Inflammatory macrophage (primary cell): Measurements from ENCODE around the gene SCLT1.

Source experiments
- DNase-seq, 2 donors: peaks; one replicate each; pipeline ENCODE4 v3.0.0-alpha.2; 2020 to 2022

SCLT1 gene

DNA sequence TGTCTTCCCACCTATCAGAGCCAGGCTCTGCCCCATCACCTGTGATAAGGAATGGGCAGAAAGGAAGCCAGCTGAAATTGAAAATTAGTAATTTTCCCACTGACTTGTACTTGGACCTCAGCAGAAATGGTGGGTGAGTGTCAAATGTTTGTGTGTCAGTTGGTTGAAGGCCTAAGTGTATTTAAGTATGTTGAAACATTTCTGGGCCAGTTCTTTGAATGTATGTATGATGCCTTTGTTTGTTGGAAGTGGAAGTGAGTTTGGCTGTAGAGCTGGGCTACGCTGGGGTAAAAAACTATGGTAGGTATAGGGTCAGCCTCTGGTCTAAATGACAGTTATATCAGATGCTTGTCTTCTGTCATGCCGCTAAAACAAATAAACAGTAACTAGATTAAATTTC, 256.1 kb downstream of the SCLT1 start:
- DNase-seq, result no peak

DNA sequence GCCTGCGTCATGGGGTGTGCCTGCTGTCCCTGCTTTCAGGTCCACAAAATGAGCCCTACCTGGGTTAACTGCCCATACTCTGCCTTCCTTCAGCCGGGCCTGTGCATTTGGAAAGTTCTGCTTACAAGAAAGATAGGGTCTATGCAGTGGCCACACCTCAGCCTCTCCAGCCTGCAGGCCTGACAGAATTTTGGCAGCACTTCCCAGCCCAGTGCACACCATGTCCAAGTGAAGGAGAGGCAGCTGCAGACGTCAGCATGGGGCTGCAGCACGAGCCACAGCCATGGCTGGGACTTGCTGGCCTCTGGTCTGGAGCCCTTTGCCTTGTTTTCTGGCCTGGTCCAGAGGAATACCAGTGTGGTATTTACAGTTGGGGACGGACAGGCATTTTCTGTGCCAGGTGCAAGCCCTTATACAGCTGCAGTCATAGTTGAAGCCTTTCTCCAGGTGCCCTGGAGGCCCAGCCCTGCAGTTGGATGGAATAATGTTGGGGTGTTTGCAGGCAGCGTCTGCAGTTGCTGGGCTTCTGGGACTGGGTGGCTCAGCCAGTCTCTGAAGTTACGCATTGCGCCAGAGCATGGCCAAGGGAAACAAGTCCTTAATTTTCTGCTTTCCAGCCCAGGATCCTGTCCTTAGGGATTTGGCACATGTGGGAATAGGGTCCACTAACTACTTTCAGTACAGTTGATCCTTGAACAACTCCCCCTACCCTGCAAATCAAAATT, 257.7 kb downstream of the SCLT1 start:
- DNase-seq, result no peak
